ACC112 (cell line): ENCODE data around the gene CCDC178.
"Not testable (repeated sequence)": the region's sequence is repeated elsewhere in the genome, so short reads cannot be mapped to it uniquely, and the experiment has no call there.

Source experiments
- H2AFZ ChIP-seq: fragments of 200-600 bp; sonication (generic); one replicate; pipeline ENCODE4 v1.6.0; 2017; ENCODE audit warnings: antibody characterized with exemption, low read length; ENCODE audit not compliant: unreplicated experiment
- H3K27ac ChIP-seq: fragments of 200-600 bp; sonication (generic); 2 replicates; pipeline ENCODE4 v1.5.1; 2014; ENCODE audit warnings: low read depth, mild to moderate bottlenecking, antibody characterized with exemption, low read length, moderate library complexity
- H3K27me3 ChIP-seq: fragments of 200-600 bp; sonication (generic); 2 replicates; pipeline ENCODE4 v1.6.1; 2014; ENCODE audit warnings: mild to moderate bottlenecking, antibody characterized with exemption, low read length, moderate library complexity, mixed read lengths; ENCODE audit not compliant: insufficient read depth
- H3K36me3 ChIP-seq: fragments of 200-600 bp; sonication (generic); 2 replicates; pipeline ENCODE4 v1.6.1; 2016; ENCODE audit warnings: mild to moderate bottlenecking, antibody characterized with exemption, low read length, moderate library complexity, mixed read lengths; ENCODE audit not compliant: insufficient read depth
- H3K4me1 ChIP-seq: fragments of 200-600 bp; sonication (generic); one replicate; pipeline ENCODE4 v1.6.1; 2016; ENCODE audit warnings: low read length, mixed read lengths; ENCODE audit not compliant: insufficient read depth, unreplicated experiment, control insufficient read depth
- H3K4me3 ChIP-seq: fragments of 200-600 bp; sonication (generic); 2 replicates; pipeline ENCODE4 v1.5.1; 2014; ENCODE audit warnings: mild to moderate bottlenecking, low read depth, low read length
- H3K79me2 ChIP-seq: fragments of 200-600 bp; sonication (generic); one replicate; pipeline ENCODE4 v1.6.0; 2016; ENCODE audit warnings: low read length; ENCODE audit not compliant: control insufficient read depth, unreplicated experiment, insufficient read depth

CCDC178 gene

GRCh38 chr18:33169218-33169617, 271.3 kb downstream of the CCDC178 start:
- Histone ChIP-seq H3K79me2 (no peaks in the 10 kb centered on the region), H2AFZ (no peak overlapping the region), H3K4me1 (no peaks in the 10 kb centered on the region), H3K27me3 (no peaks in the 10 kb centered on the region), H3K36me3 (no peaks in the 10 kb centered on the region), H3K4me3 (no peak overlapping the region), H3K27ac (no peak overlapping the region)

DNA sequence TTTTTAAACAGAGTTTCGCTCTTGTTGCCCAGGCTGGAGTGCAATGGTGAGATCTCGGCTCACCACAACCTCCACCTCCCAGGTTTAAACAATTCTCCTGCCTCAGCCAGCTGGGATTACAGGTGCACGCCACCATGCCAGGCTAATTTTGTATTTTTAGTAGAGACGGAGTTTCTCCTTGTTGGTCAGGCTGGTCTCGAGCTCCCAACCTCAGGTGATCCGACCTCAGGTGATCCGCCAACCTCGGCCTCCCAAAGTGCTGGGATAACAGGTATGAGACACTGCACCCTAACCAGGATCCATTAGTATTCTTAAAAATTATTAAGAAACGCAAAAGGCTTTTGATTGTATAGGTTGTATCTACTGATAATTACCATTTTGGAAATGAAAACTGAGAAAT, 276.4 kb downstream of the CCDC178 start:
- H3K79me2 ChIP-seq, H3K4me1 ChIP-seq, H3K27ac ChIP-seq, H3K27me3 ChIP-seq, H3K4me3 ChIP-seq, H2AFZ ChIP-seq, H3K36me3 ChIP-seq: not testable (repeated sequence)

DNA sequence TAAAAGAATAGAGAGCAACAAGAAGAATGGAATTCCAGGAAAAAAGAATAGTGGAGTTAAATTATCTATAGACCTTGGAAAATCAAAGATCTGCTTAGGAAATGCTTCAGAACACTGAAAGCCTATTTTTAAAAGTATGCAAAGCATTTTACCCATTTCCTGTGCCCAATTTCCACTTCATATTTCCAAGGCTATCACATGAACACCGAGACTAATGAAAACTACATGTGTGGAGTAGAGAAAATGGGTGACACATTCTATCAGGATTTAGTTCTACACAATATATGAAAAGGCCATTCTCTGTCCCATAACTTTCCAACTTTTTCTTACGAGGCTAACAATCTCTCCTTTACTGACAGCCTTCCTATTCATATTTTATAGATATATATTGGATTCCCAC, 279.4 kb downstream of the CCDC178 start:
- no peak overlapping the region for H3K27ac ChIP-seq
- no peaks in the 10 kb centered on the region for H3K27me3 ChIP-seq
- H3K79me2 ChIP-seq: no peaks in the 10 kb centered on the region
- no peak overlapping the region for H3K4me3 ChIP-seq
- H3K36me3 ChIP-seq: no peaks in the 10 kb centered on the region
- no peaks in the 10 kb centered on the region for H3K4me1 ChIP-seq
- H2AFZ ChIP-seq: no peak overlapping the region

GRCh38 chr18:33159151-33159550, 281.4 kb downstream of the CCDC178 start:
- H3K36me3 ChIP-seq: no peaks in the 10 kb centered on the region
- H3K27ac ChIP-seq: no peak overlapping the region
- H3K4me1 ChIP-seq: no peaks in the 10 kb centered on the region
- no peak overlapping the region for H3K4me3 ChIP-seq
- no peaks in the 10 kb centered on the region for H3K27me3 ChIP-seq
- no peak overlapping the region for H2AFZ ChIP-seq
- H3K79me2 ChIP-seq: no peaks in the 10 kb centered on the region

DNA sequence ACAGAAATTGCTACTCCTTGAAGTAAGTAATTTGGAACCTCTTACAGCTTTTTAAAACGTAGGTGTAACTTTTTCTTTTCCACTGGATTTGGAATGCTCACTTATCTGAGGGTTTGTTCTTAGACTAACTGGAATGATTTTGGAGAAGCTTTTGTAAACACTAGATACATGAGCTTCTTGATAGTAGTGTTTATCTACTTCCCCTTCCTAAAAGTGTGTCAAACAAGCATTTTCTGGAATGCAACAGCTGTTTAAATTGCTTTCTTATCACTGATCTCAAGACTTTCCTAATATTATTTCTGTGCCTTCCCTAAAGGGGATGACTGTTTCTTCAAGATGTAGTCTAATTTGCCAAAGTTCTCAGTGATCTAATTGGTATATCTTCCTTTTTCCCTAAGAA, 282.6 kb downstream of the CCDC178 start:
- no peak overlapping the region for H3K27ac ChIP-seq
- no peaks in the 10 kb centered on the region for H3K36me3 ChIP-seq
- H3K79me2 ChIP-seq: no peaks in the 10 kb centered on the region
- no peaks in the 10 kb centered on the region for H3K4me1 ChIP-seq
- H2AFZ ChIP-seq: no peak overlapping the region
- no peaks in the 10 kb centered on the region for H3K27me3 ChIP-seq
- no peak overlapping the region for H3K4me3 ChIP-seq

- no peaks in the 10 kb centered on the region for H3K4me1 ChIP-seq
- H3K79me2 ChIP-seq: no peaks in the 10 kb centered on the region
- H2AFZ ChIP-seq: no peak overlapping the region
- H3K36me3 ChIP-seq: no peaks in the 10 kb centered on the region
- no peaks in the 10 kb centered on the region for H3K27me3 ChIP-seq
- no peak overlapping the region for H3K27ac ChIP-seq
- no peak overlapping the region for H3K4me3 ChIP-seq
Observed at GRCh38 chr18:33156906-33157470, 283.5 kb downstream of the CCDC178 start.

GRCh38 chr18:33154049-33154448, 286.5 kb downstream of the CCDC178 start:
- no peak overlapping the region for H3K4me3 ChIP-seq
- no peaks in the 10 kb centered on the region for H3K36me3 ChIP-seq
- no peaks in the 10 kb centered on the region for H3K4me1 ChIP-seq
- H2AFZ ChIP-seq: no peak overlapping the region
- H3K27me3 ChIP-seq: no peaks in the 10 kb centered on the region
- H3K27ac ChIP-seq: no peak overlapping the region
- H3K79me2 ChIP-seq: no peaks in the 10 kb centered on the region

GRCh38 chr18:33152376-33152775, 288.1 kb downstream of the CCDC178 start:
- Histone ChIP-seq H3K36me3 (no peaks in the 10 kb centered on the region), H3K27ac (no peak overlapping the region), H3K4me1 (no peaks in the 10 kb centered on the region), H3K4me3 (no peak overlapping the region), H3K27me3 (no peaks in the 10 kb centered on the region), H2AFZ (no peak overlapping the region), H3K79me2 (no peaks in the 10 kb centered on the region)

- H2AFZ ChIP-seq, H3K4me1 ChIP-seq, H3K79me2 ChIP-seq, H3K27ac ChIP-seq, H3K27me3 ChIP-seq, H3K36me3 ChIP-seq, H3K4me3 ChIP-seq: not testable (repeated sequence)
Observed at GRCh38 chr18:33147811-33148210, 292.7 kb downstream of the CCDC178 start.

DNA sequence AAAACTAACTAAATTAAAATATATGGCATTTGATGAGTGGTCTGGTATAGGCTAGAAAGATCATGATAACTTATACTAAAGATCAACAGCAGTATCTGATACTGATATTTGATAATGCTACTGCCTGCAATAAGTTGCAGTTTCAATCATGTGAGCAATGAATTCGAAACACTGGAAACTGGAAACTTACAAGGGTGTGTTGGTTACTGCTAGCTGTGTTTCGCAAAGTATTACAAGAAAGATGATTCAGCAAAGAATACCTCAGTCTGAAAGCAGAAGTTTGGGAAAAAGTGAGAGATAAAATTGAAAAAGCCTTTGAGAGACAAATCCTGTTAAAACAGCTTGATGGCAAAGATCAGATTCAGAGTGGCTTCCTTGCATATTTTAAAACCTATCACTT, 294.5 kb downstream of the CCDC178 start:
- Histone ChIP-seq H3K79me2 (no peaks in the 10 kb centered on the region), H3K36me3 (no peaks in the 10 kb centered on the region), H3K27me3 (no peaks in the 10 kb centered on the region), H2AFZ (no peak overlapping the region), H3K4me1 (no peaks in the 10 kb centered on the region), H3K27ac (no peak overlapping the region), H3K4me3 (no peak overlapping the region)

DNA sequence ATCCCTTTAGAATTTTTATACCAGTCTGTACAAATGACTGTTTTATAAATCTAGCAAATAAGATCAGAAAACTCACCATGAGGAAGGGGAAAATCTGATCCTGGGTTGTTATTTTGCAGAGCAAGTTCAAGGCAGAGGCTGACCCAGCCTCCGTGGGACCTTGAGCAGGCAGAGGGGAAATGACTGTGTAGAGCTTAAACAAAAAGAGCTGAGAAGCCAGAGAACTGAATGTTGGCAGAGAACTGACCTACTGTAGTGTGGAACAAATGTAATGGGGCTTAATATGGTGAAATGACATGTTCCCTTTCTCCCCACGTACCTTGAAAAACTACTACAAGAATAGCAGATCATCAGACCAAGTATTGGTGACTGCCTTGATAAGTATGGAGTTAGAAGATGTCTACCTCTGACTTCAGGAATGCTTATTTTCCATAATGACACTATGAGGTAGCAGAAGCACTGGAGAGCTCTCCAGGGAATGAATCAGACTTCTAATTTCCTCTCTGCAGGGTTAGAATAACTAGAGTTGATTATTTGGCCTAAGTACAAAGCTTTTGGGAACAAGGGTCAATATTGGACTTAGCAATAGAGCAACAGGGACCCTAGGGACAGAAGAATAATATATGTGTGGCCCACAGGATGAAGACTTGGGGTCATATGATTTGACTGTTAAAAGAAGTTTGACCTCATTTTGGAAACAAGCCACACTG, 304.4 kb downstream of the CCDC178 start:
- no peaks in the 10 kb centered on the region for H3K79me2 ChIP-seq
- no peaks in the 10 kb centered on the region for H3K36me3 ChIP-seq
- no peaks in the 10 kb centered on the region for H3K4me1 ChIP-seq
- H2AFZ ChIP-seq: no peak overlapping the region
- 0 out of 2 replicates have a peak, but pooled peaks cover 3% of the 10 kb centered on the region for H3K27me3 ChIP-seq
- H3K4me3 ChIP-seq: no peak overlapping the region
- H3K27ac ChIP-seq: no peak overlapping the region
